Activated gamma-delta T cell (primary cell): Measurements from ENCODE around the gene EIPR1.

Experiments
- DNase-seq: peaks from one replicate; lab custom pipeline; 2025; lab: John Stamatoyannopoulos, UW

The EIPR1 gene

GRCh38 chr2:3324036-3324386 is 53.6 kb downstream of the EIPR1 start:
- DNase-seq: no peak

DNA sequence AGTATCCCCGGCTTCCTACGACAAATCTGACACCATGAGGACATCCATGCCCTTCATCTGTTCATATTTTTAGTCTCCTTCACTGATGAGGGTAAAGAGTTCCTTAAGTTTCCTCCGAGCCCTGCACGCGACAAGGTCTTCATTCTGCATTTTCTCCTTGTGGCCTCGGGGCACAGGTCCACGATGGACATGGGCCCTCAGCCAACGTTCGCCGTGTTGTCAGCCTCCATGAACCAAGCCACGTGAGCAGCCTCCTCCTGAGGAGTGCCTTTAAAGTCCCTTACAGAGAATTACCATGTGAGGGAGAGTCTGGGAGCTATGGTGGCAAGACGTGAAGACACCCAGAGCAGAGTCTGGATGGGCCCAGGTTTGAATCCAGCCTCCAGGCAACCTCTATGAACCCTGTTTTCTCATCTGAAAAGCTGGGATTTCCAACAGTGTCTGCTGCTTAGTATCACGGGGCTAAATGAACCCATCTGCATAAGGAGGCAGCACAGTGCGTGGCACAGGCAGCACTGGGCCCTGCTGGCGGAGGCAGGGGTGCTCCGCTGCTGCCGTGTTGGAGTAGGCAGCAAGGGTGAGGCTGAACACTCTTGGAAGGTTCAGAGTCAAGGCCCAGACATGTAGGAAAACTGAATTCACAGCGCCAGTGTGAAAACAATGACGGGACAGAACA is 54.1 kb downstream of the EIPR1 start:
- DNase-seq: no peak

- DNase-seq: no peak
Measured at GRCh38 chr2:3322311-3322970, 55.2 kb downstream of the EIPR1 start.

DNA sequence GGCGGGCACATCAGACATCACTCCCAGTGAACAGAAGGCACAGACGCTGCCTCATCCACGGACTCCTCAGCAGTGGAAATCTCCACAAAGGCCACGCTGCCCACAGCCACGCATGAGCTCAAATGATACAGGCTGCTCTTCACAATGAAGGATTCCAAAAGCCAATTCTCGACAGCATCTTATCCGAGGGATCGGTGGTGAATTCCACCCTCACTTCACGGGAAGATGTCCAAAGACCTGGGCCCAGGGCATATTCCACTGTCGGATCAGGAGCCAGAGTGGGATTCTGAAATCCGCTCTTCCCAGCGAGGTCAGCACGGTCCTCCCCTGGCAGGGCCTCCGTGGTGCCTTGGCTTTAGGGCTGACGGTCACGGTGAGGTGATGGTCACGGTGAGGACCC is 55.8 kb downstream of the EIPR1 start:
- no peak for DNase-seq

- no peak for DNase-seq
Measured at GRCh38 chr2:3320910-3321605, 56.6 kb downstream of the EIPR1 start.

DNA sequence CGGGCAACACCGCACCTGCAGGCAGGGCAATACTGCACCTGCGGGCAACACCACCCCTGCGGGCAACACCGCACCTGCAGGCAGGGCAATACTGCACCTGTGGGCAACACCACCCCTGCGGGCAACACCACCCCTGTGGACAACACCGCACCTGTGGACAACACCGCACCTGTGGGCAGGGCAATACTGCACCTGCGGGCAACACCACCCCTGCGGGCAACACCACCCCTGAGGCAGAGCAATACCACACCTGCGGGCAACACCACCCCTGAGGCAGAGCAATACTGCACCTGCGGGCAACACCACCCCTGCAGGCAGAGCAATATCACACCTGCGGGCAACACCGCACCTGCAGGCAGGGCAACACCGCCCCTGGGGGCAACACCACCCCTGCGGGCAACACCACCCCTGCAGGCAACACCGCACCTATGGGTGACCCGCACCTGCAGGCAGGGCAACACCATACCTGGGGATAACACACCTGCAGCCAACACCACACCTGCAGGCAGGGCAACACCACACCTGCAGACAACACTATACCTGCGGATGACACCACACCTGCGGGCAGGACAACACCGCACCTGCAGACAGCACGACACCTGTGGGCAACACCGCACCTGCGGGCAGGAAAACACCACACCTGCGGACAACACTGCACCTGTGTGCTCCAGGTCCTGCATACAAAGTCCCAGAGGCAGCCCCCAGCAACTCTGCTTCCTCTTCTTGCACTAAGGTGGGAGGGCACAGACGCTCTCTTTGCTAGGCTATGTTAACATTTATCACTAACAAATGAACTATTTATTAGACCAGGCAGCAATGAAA is 57.7 kb downstream of the EIPR1 start:
- DNase-seq: no peak

DNA sequence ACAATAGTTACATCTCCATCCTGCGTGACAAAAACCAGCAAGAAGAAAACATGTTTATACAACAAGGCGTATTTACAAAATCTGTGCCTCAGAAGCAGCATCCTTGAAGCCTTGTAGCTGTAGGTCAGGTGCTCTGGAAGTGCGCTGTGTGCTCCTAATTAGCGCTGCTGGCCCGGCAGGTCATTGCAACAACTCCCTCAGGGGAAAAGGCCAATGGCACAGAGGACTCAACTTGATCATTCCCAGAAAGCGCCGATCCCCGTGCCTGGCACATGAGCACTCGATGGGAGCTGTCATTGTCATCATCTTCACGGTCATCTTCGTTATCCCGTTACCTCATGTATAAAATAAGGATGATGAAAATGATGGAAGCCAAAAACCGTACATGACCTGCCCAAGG is 58.5 kb downstream of the EIPR1 start:
- no peak for DNase-seq

GRCh38 chr2:3317871-3318590 is 59.6 kb downstream of the EIPR1 start:
- no peak for DNase-seq

GRCh38 chr2:3317277-3317685 is 60.3 kb downstream of the EIPR1 start:
- DNase-seq: no peak

DNA sequence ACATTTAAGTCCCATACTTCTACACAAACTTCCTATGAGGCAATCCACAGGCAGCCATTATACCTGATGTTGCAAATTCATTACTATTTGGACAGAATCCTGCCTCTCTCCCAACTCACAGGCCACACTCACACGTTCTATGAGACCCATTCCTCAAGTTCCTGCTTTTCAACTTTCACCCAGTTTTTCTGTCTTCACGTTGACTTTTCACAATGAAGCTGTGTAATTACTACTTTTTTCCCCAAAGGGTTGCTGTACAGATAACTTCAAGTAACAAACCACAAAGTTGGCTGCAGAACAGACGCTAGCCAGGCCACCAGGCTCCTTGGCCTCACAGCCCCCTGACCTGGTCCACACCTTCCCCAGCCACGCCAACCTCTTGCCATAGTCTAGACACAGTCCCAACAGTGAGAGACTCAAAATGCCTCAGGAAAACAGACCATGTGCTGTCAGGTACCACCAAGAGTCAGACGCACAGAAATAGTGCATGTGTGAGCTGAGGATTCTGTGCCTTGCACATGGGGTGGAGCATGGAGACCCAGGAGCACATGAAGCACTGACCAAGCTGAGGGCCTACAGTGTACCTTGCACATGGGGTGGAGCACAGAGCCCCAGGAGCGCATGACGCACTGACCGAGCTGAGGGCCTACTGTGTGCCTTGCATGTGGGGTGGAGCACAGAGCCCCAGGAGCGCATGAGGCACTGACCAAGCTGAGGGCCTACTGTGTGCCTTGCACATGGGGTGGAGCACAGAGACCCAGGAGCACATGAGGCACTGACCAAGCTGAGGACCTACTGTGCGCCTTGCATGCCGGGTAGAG is 61.0 kb downstream of the EIPR1 start:
- DNase-seq: no peak

DNA sequence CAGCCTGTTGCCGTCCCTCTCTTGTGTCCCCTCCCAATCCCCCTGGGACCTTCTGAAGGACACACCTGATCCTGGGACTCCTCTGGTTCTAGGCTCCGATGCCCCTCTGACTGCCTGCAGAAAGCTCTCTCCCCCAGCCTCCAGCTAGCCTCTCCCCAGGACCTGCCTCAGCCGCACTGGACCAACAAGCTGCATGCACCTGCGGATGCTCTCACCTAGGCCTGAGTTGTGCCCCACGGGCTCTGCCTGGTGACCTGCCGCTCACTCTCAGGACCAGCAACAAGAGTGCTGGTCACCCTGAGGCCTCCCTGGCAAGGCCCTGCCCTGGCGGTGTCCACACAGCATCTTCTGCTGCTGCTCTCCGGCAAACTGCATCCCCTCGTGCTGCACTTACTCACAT is 63.0 kb downstream of the EIPR1 start:
- no peak for DNase-seq

- DNase-seq: no peak
Measured at GRCh38 chr2:3313781-3314375, 63.7 kb downstream of the EIPR1 start.

- DNase-seq: no peak
Measured at GRCh38 chr2:3312576-3313345, 64.9 kb downstream of the EIPR1 start.

GRCh38 chr2:3311601-3312000 is 66.0 kb downstream of the EIPR1 start:
- no peak for DNase-seq

GRCh38 chr2:3309496-3310355 is 67.9 kb downstream of the EIPR1 start:
- DNase-seq: no peak

DNA sequence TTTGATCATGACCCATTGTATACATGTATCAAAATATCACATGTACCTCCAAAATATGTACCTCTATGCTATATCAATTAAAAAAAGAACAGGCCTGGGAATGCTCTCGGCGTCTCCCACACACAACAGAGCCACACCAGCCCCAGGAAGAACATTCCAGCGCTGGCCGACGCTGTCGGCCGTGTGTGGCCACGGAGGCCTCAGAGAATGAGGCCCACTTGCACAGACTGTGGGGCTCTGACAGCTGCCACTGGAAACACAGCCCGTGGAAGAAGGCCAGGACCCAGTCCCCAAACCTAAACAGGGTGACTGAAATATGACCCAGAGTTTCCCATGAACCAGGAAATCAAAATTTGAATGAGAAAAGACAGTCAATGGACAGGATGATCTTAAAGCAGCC is 69.7 kb downstream of the EIPR1 start:
- no peak for DNase-seq

GRCh38 chr2:3307236-3307635 is 70.4 kb downstream of the EIPR1 start:
- no peak for DNase-seq

- DNase-seq: no peak
Measured at GRCh38 chr2:3305952-3306351, 71.7 kb downstream of the EIPR1 start.

DNA sequence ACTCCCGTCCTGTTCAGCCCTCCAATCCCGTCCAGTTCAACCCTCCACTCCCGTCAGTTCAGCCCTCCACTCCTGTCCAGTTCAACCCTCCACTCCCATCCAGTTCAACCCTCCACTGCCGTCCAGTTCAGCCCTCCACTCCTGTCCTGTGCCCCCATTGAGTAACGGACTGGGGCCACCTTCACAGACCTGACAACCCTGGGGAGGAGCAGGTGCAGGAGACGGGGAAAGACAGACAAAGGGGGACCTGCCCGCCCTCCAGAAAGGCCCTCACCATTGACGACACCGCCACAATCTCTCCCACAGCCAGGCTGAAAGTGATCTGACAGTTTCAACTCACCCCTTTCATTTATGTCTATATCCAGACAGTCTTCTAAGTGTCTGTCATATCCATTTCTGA is 72.2 kb downstream of the EIPR1 start:
- DNase-seq: no peak
